ENCODE results near the gene RBPJ.

The RBPJ gene

GRCh38 chr4:26434030-26434639 lies 113.3 kb downstream of the RBPJ start:
- Histone ChIP-seq H2AFZ (ENCODE audit: low read length, unreplicated experiment) (no peak overlapping the region), H3K27me3 (ENCODE audit: insufficient read depth, low read length) (no peaks in the 10 kb centered on the region), H3K79me2 (ENCODE audit: control insufficient read depth, insufficient read depth, low read length, unreplicated experiment) (no peaks in the 10 kb centered on the region), H3K36me3 (ENCODE audit: insufficient read depth, low read length) (peaks cover 20% of the 10 kb centered on the region), H3K4me1 (ENCODE audit: control insufficient read depth, insufficient read depth, low read length, unreplicated experiment) (no peaks in the 10 kb centered on the region), H3K27ac (ENCODE audit: low read depth, low read length) (0 out of 2 replicates have a peak overlapping the region, but pooled peaks have one; percentile 7), H3K4me3 (ENCODE audit: low read depth, low read length) (no peak overlapping the region)

GRCh38 chr4:26441102-26441501 lies 120.3 kb downstream of the RBPJ start:
- H3K79me2 ChIP-seq (ENCODE audit: control insufficient read depth, insufficient read depth, low read length, unreplicated experiment) = no peaks in the 10 kb centered on the region
- no peak overlapping the region for H3K4me3 ChIP-seq (ENCODE audit: low read depth, low read length)
- H3K4me1 ChIP-seq (ENCODE audit: control insufficient read depth, insufficient read depth, low read length, unreplicated experiment) = peaks cover 6% of the 10 kb centered on the region
- H3K27ac ChIP-seq (ENCODE audit: low read depth, low read length) = no peak overlapping the region
- no peaks in the 10 kb centered on the region for H3K27me3 ChIP-seq (ENCODE audit: insufficient read depth, low read length)
- H2AFZ ChIP-seq (ENCODE audit: low read length, unreplicated experiment) = no peak overlapping the region
- H3K36me3 ChIP-seq (ENCODE audit: insufficient read depth, low read length) = peaks cover 5% of the 10 kb centered on the region; the same call in 1 of the 2 replicates

GRCh38 chr4:26441771-26442170 lies 121.0 kb downstream of the RBPJ start:
- no peak overlapping the region for H2AFZ ChIP-seq (ENCODE audit: low read length, unreplicated experiment)
- peaks cover 6% of the 10 kb centered on the region for H3K4me1 ChIP-seq (ENCODE audit: control insufficient read depth, insufficient read depth, low read length, unreplicated experiment)
- H3K4me3 ChIP-seq (ENCODE audit: low read depth, low read length) = no peak overlapping the region
- no peaks in the 10 kb centered on the region for H3K79me2 ChIP-seq (ENCODE audit: control insufficient read depth, insufficient read depth, low read length, unreplicated experiment)
- H3K27me3 ChIP-seq (ENCODE audit: insufficient read depth, low read length) = no peaks in the 10 kb centered on the region
- H3K36me3 ChIP-seq (ENCODE audit: insufficient read depth, low read length) = peaks cover 5% of the 10 kb centered on the region; the same call in 1 of the 2 replicates
- no peak overlapping the region for H3K27ac ChIP-seq (ENCODE audit: low read depth, low read length)

- Histone ChIP-seq H3K4me1 (ENCODE audit: control insufficient read depth, insufficient read depth, low read length, unreplicated experiment) (no peaks in the 10 kb centered on the region), H3K36me3 (ENCODE audit: insufficient read depth, low read length) (no peaks in the 10 kb centered on the region), H3K4me3 (ENCODE audit: low read depth, low read length) (no peak overlapping the region), H3K27me3 (ENCODE audit: insufficient read depth, low read length) (no peaks in the 10 kb centered on the region), H3K27ac (ENCODE audit: low read depth, low read length) (no peak overlapping the region), H3K79me2 (ENCODE audit: control insufficient read depth, insufficient read depth, low read length, unreplicated experiment) (no peaks in the 10 kb centered on the region), H2AFZ (ENCODE audit: low read length, unreplicated experiment) (no peak overlapping the region)
Measured at GRCh38 chr4:26447378-26447777, 126.6 kb downstream of the RBPJ start.

GRCh38 chr4:26450418-26450817 lies 129.6 kb downstream of the RBPJ start:
- no peak overlapping the region for H2AFZ ChIP-seq (ENCODE audit: low read length, unreplicated experiment)
- no peaks in the 10 kb centered on the region for H3K36me3 ChIP-seq (ENCODE audit: insufficient read depth, low read length)
- H3K79me2 ChIP-seq (ENCODE audit: control insufficient read depth, insufficient read depth, low read length, unreplicated experiment) = no peaks in the 10 kb centered on the region
- H3K27ac ChIP-seq (ENCODE audit: low read depth, low read length) = no peak overlapping the region
- no peak overlapping the region for H3K4me3 ChIP-seq (ENCODE audit: low read depth, low read length)
- H3K27me3 ChIP-seq (ENCODE audit: insufficient read depth, low read length) = no peaks in the 10 kb centered on the region
- no peaks in the 10 kb centered on the region for H3K4me1 ChIP-seq (ENCODE audit: control insufficient read depth, insufficient read depth, low read length, unreplicated experiment)

GRCh38 chr4:26451597-26451996 lies 130.8 kb downstream of the RBPJ start:
- Histone ChIP-seq H3K4me3 (ENCODE audit: low read depth, low read length) (no peak overlapping the region), H3K4me1 (ENCODE audit: control insufficient read depth, insufficient read depth, low read length, unreplicated experiment) (no peaks in the 10 kb centered on the region), H3K27ac (ENCODE audit: low read depth, low read length) (no peak overlapping the region), H3K27me3 (ENCODE audit: insufficient read depth, low read length) (no peaks in the 10 kb centered on the region), H3K36me3 (ENCODE audit: insufficient read depth, low read length) (no peaks in the 10 kb centered on the region), H3K79me2 (ENCODE audit: control insufficient read depth, insufficient read depth, low read length, unreplicated experiment) (no peaks in the 10 kb centered on the region), H2AFZ (ENCODE audit: low read length, unreplicated experiment) (no peak overlapping the region)

DNA sequence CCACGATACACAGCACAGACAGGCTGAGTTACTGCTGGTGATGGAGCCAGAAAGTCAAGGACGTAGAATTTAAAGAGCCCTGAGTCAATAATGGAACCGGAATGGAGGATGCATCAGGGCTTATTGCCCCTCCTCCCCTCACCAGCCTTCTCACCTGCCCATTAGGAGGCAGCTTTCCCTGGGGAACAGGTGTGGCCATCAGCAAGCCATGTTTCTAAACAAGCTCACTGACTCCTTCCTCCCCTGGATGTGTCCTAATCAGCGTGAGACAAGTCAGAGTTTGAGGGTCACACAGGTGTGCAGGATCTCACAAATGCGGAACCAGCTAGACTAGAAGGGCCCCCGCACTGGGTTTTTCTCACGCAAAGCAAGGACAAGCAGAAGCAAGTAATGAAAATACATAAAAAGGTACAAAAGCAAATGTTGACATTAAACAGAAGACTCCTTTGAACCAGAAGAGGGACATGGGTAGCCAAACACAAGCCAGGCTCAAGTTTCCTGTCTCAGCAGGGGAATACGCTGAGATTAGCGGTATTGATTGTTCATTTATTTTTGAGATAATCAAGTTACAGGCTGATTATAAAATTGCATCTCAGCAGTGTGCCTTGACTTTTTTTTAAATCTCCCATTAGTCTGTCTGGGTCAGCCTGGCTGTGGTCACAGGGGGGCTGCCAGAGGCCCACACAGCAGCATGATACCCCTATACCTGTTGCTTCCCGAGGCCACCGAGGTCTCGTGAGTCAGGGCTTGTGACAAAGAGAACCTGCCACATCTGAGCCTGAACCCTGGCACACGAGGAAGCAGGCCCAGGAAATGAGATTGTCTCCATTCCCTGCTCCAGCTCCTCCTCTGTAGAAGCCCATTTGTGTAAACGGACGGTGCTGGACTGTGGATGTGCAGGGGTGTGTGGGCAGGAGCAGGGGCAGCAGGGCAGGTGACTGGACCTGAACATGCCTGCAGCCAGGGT lies 132.0 kb downstream of the RBPJ start:
- Histone ChIP-seq H3K36me3 (ENCODE audit: insufficient read depth, low read length) (no peaks in the 10 kb centered on the region), H3K27me3 (ENCODE audit: insufficient read depth, low read length) (no peaks in the 10 kb centered on the region), H3K4me1 (ENCODE audit: control insufficient read depth, insufficient read depth, low read length, unreplicated experiment) (no peaks in the 10 kb centered on the region), H2AFZ (ENCODE audit: low read length, unreplicated experiment) (peak overlapping the region; percentile 9), H3K79me2 (ENCODE audit: control insufficient read depth, insufficient read depth, low read length, unreplicated experiment) (no peaks in the 10 kb centered on the region), H3K27ac (ENCODE audit: low read depth, low read length) (no peak overlapping the region), H3K4me3 (ENCODE audit: low read depth, low read length) (no peak overlapping the region)

DNA sequence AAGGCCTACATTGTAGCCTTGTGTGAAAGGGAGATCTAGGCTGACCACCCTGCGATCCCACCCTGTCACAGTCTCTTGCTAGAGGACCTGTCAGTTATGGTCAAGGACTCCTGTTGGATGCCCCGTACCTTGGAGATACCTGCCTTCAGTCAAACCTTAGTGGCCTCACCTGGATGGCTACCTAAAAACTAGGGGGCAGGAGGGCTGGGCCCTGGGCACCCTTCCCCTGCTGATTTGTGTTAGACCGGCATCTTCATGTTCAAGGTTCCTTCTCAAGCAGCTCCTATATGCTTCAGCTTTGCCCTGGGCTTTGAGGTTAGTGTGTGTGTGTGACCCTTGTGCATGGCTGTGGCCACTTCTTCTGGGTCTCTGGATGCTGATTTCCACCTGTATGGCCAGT lies 134.1 kb downstream of the RBPJ start:
- H3K36me3 ChIP-seq (ENCODE audit: insufficient read depth, low read length) = no peaks in the 10 kb centered on the region
- peaks cover 6% of the 10 kb centered on the region for H3K4me1 ChIP-seq (ENCODE audit: control insufficient read depth, insufficient read depth, low read length, unreplicated experiment)
- H3K4me3 ChIP-seq (ENCODE audit: low read depth, low read length) = no peak overlapping the region
- no peak overlapping the region for H3K27ac ChIP-seq (ENCODE audit: low read depth, low read length)
- H3K79me2 ChIP-seq (ENCODE audit: control insufficient read depth, insufficient read depth, low read length, unreplicated experiment) = no peaks in the 10 kb centered on the region
- H2AFZ ChIP-seq (ENCODE audit: low read length, unreplicated experiment) = no peak overlapping the region
- H3K27me3 ChIP-seq (ENCODE audit: insufficient read depth, low read length) = no peaks in the 10 kb centered on the region

DNA sequence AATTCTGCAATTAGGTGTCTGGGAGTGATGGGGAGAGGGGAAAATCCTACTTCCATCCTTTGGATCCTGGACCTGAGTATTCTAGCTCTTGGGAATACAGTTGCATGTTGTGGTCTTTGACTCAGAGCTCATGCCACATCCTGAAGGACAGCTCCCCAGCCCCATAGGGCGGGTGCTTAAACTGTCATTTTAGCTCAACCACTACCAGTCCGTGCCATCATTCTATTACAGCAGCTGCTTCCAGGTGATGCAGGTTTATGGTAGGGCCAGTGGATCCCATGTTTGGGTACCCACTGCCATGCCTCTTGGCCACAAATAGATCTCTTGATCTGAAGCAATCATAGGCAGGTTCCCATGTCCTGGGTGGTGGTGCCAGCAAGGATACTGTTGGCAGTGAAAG lies 134.8 kb downstream of the RBPJ start:
- Histone ChIP-seq H3K27me3 (ENCODE audit: insufficient read depth, low read length) (no peaks in the 10 kb centered on the region), H2AFZ (ENCODE audit: low read length, unreplicated experiment) (no peak overlapping the region), H3K36me3 (ENCODE audit: insufficient read depth, low read length) (no peaks in the 10 kb centered on the region), H3K4me1 (ENCODE audit: control insufficient read depth, insufficient read depth, low read length, unreplicated experiment) (peaks cover 6% of the 10 kb centered on the region), H3K4me3 (ENCODE audit: low read depth, low read length) (no peak overlapping the region), H3K79me2 (ENCODE audit: control insufficient read depth, insufficient read depth, low read length, unreplicated experiment) (no peaks in the 10 kb centered on the region), H3K27ac (ENCODE audit: low read depth, low read length) (no peak overlapping the region)

DNA sequence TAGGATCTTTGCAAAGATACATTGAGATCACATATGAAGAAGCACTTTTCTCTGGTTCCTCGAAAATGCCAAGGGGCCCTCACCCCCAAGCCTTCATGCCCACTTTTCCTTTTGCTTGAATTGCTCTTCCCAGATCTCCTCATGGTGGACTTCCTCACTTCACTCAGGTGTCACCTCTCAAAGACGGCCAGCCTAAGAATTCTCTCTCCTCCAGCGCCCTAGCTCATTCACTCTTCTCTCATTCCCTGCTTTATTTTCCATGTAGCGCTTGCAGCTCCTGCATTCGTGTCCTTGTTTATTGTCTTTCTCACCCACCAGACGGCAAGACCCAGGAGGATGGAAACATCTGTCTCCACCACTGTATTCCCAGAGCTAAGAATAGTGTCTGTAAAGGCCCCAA lies 136.6 kb downstream of the RBPJ start:
- Histone ChIP-seq H3K27me3 (ENCODE audit: insufficient read depth, low read length) (no peaks in the 10 kb centered on the region), H3K27ac (ENCODE audit: low read depth, low read length) (no peak overlapping the region), H3K36me3 (ENCODE audit: insufficient read depth, low read length) (no peaks in the 10 kb centered on the region), H3K4me3 (ENCODE audit: low read depth, low read length) (no peak overlapping the region), H3K79me2 (ENCODE audit: control insufficient read depth, insufficient read depth, low read length, unreplicated experiment) (no peaks in the 10 kb centered on the region), H3K4me1 (ENCODE audit: control insufficient read depth, insufficient read depth, low read length, unreplicated experiment) (peaks cover 6% of the 10 kb centered on the region), H2AFZ (ENCODE audit: low read length, unreplicated experiment) (no peak overlapping the region)

- H3K79me2 ChIP-seq (ENCODE audit: control insufficient read depth, insufficient read depth, low read length, unreplicated experiment) = no peaks in the 10 kb centered on the region
- H3K4me3 ChIP-seq (ENCODE audit: low read depth, low read length) = no peak overlapping the region
- H3K27ac ChIP-seq (ENCODE audit: low read depth, low read length) = no peak overlapping the region
- H3K4me1 ChIP-seq (ENCODE audit: control insufficient read depth, insufficient read depth, low read length, unreplicated experiment) = peaks cover 6% of the 10 kb centered on the region
- H2AFZ ChIP-seq (ENCODE audit: low read length, unreplicated experiment) = no peak overlapping the region
- H3K27me3 ChIP-seq (ENCODE audit: insufficient read depth, low read length) = no peaks in the 10 kb centered on the region
- H3K36me3 ChIP-seq (ENCODE audit: insufficient read depth, low read length) = no peaks in the 10 kb centered on the region
Measured at GRCh38 chr4:26458157-26458561, 137.3 kb downstream of the RBPJ start.
